Measurements from ENCODE around the gene CCDC15.

Gene CCDC15

DNA sequence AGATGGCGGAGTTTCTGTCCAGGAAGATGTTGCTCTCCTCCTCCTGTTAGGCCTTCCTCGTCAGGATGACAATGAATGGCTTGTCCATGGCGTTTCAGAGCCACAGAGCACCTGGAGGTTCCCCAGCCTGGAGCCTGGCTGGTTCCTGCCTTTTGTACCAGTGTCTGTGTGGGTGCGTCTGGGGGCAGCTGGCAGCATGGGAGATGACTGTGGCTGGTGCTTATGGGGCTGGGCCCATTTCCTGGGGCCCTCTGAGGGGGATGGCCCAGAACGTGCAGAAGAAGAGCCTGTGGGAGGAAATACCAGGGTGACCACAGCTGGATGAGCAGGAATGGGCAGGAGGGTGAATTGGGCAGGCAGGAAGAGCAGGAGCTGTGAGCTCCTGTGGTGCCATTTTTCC is 115.8 kb downstream of the CCDC15 start:
- H3K36me3 ChIP-seq (ENCODE audit: low read depth), result no peaks in the 10 kb centered on the region
- H3K4me1 ChIP-seq (ENCODE audit: insufficient read depth, poor library complexity, severe bottlenecking), result peaks cover 22% of the 10 kb centered on the region
- peak overlapping the region; percentile 84 for H3K27ac ChIP-seq (ENCODE audit: poor library complexity, severe bottlenecking)
- DNase-seq (ENCODE audit: low spot score), result no peak
- no peaks in the 10 kb centered on the region for H3K9me3 ChIP-seq (ENCODE audit: severe bottlenecking)
- ATAC-seq (ENCODE audit: low read depth), result peak; percentile 55
- H3K4me3 ChIP-seq (ENCODE audit: severe bottlenecking), result no peak overlapping the region
- H3K27me3 ChIP-seq (ENCODE audit: insufficient read depth, poor library complexity, severe bottlenecking), result no peaks in the 10 kb centered on the region
- TF ChIP-seq, protein P1, sequence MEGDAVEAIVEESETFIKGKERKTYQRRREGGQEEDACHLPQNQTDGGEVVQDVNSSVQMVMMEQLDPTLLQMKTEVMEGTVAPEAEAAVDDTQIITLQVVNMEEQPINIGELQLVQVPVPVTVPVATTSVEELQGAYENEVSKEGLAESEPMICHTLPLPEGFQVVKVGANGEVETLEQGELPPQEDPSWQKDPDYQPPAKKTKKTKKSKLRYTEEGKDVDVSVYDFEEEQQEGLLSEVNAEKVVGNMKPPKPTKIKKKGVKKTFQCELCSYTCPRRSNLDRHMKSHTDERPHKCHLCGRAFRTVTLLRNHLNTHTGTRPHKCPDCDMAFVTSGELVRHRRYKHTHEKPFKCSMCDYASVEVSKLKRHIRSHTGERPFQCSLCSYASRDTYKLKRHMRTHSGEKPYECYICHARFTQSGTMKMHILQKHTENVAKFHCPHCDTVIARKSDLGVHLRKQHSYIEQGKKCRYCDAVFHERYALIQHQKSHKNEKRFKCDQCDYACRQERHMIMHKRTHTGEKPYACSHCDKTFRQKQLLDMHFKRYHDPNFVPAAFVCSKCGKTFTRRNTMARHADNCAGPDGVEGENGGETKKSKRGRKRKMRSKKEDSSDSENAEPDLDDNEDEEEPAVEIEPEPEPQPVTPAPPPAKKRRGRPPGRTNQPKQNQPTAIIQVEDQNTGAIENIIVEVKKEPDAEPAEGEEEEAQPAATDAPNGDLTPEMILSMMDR (IDR thresholded peaks at IDR 0.05; ENCODE audit: poor library complexity, severe bottlenecking), result no peak

DNA sequence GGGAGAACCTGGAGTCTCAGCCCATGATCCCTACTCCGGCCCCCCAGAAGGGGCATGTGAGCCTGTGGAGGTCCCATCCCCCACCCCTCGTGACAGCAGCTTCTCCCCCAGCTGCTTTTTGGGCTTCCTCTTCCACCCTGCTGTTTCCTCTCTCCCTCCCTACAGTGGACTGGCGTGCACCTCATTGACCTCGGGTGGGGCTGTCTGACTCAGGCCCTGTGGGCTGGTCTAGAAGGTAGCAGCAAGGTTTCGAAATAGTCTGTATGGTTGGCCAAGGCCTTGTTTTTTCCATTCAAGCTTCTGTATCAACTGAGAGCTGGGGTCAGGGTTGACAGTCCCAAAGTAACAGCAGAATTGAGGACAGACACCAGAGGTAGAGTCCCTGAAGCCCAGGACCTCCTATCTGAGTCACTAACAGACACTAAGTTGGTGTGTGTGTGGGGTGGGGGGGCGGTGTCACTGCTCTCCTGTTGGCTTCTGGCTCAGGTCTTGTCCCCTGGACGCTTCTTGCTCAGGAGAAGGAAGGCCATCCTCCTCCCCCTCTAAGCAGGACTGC is 116.8 kb downstream of the CCDC15 start:
- DNase-seq (ENCODE audit: low spot score), result peak; percentile 86
- H3K27ac ChIP-seq (ENCODE audit: poor library complexity, severe bottlenecking), result peak overlapping the region; percentile 84
- H3K4me3 ChIP-seq (ENCODE audit: severe bottlenecking), result no peak overlapping the region

DNA sequence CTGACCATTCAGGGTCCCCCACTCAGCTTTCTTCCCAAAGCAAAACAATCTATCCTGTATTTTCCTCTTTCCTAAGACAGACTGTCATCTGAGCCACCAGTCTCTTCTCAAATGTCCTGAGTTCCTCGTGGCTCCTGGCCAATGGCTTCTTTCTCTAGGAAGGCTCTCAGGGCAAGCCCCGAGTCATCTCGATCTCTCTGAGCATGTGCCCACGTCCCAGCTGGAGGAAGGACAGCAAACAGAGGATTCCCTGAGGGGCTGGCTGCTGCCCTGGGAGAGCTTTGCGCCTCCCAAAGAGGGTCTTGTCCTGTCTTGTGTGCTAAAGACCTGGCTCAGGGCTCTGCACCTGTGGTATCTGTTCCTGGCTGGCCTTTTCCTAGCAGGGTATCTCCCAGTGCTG is 117.4 kb downstream of the CCDC15 start:
- no peak overlapping the region for H3K4me3 ChIP-seq (ENCODE audit: severe bottlenecking)
- DNase-seq (ENCODE audit: low spot score) (no peak), ATAC-seq (ENCODE audit: low read depth) (no peak)
- H3K36me3 ChIP-seq (ENCODE audit: low read depth), result no peaks in the 10 kb centered on the region
- TF ChIP-seq, protein P1 (IDR thresholded peaks at IDR 0.05; ENCODE audit: poor library complexity, severe bottlenecking), result no peak
- peaks cover 36% of the 10 kb centered on the region for H3K4me1 ChIP-seq (ENCODE audit: insufficient read depth, poor library complexity, severe bottlenecking)
- H3K27me3 ChIP-seq (ENCODE audit: insufficient read depth, poor library complexity, severe bottlenecking), result no peaks in the 10 kb centered on the region
- H3K27ac ChIP-seq (ENCODE audit: poor library complexity, severe bottlenecking), result peak overlapping the region; percentile 84
- H3K9me3 ChIP-seq (ENCODE audit: severe bottlenecking), result no peaks in the 10 kb centered on the region

More for the DNA sequence above, 116.8 kb downstream of the CCDC15 start:
- Histone ChIP-seq H3K36me3 (ENCODE audit: low read depth) (no peaks in the 10 kb centered on the region), H3K4me1 (ENCODE audit: insufficient read depth, poor library complexity, severe bottlenecking) (peaks cover 29% of the 10 kb centered on the region), H3K27me3 (ENCODE audit: insufficient read depth, poor library complexity, severe bottlenecking) (no peaks in the 10 kb centered on the region), H3K9me3 (ENCODE audit: severe bottlenecking) (no peaks in the 10 kb centered on the region)
- TF ChIP-seq, protein P1 (IDR thresholded peaks at IDR 0.05; ENCODE audit: poor library complexity, severe bottlenecking), result no peak
- ATAC-seq (ENCODE audit: low read depth), result peak; percentile 98

DNA sequence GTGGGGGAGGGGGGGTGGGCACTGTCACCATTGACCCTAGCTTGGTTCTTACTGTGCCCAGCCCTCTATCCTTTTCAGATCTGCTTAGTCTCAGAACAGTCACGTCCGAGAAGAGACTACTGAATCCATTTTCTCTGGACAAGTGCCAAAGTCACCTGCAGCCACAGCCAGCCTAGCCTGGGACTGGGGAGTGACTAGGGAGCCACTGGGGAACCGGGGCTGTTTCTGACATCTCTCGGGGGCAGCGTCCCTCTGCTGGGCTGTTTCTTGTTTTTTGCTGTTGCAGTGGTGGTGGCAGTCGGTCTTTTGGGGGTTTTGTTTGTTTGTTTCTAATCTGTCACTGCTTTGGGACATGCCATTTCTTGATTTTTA is 117.8 kb downstream of the CCDC15 start:
- H3K4me1 ChIP-seq (ENCODE audit: insufficient read depth, poor library complexity, severe bottlenecking), result peaks cover 36% of the 10 kb centered on the region
- TF ChIP-seq, protein P1 (IDR thresholded peaks at IDR 0.05; ENCODE audit: poor library complexity, severe bottlenecking), result no peak
- no peak overlapping the region for H3K4me3 ChIP-seq (ENCODE audit: severe bottlenecking)
- no peaks in the 10 kb centered on the region for H3K36me3 ChIP-seq (ENCODE audit: low read depth)
- peak overlapping the region; percentile 84 for H3K27ac ChIP-seq (ENCODE audit: poor library complexity, severe bottlenecking)
- H3K27me3 ChIP-seq (ENCODE audit: insufficient read depth, poor library complexity, severe bottlenecking), result no peaks in the 10 kb centered on the region
- ATAC-seq (ENCODE audit: low read depth) (no peak), DNase-seq (ENCODE audit: low spot score) (no peak)
- no peaks in the 10 kb centered on the region for H3K9me3 ChIP-seq (ENCODE audit: severe bottlenecking)

DNA sequence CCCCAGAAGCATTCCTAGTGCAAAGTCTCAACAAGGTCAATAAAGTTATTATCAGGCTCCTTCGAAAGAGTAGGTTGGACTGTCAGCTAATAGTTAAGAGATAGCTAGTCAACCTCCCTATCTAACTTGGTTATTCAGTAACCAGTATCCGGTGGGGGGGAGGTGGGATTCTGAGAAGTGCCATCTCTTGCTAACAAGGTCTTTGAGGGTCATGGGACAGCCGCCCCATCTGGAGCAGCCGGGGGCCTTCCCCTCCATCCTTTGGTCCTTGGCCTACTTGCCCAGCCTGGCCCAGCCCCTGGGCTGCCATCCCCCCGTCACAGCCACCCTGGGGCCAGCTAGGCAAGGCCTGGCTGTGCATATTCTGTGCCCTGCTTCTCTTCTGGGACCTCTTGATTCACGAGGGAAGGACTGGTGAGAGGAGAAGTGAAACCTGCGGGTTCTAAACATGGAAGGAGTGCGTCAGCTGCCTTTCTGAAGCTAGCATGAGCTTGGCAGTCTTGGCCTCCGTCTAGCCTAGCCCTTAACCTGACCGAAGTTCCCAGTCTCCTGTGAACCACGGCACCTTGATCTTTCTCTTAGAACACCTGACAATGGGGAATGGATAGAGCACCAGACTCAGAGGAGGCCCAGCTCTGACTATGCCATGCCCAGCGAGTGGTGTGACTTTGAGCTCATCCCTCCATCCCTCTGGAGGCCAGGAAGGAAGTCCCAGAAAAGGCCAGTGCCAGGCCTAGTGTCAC is 118.4 kb downstream of the CCDC15 start:
- DNase-seq (ENCODE audit: low spot score) (no peak), ATAC-seq (ENCODE audit: low read depth) (no peak)
- Histone ChIP-seq H3K27ac (ENCODE audit: poor library complexity, severe bottlenecking) (no peak overlapping the region), H3K27me3 (ENCODE audit: insufficient read depth, poor library complexity, severe bottlenecking) (no peaks in the 10 kb centered on the region), H3K36me3 (ENCODE audit: low read depth) (no peaks in the 10 kb centered on the region), H3K4me3 (ENCODE audit: severe bottlenecking) (no peak overlapping the region), H3K4me1 (ENCODE audit: insufficient read depth, poor library complexity, severe bottlenecking) (peaks cover 36% of the 10 kb centered on the region), H3K9me3 (ENCODE audit: severe bottlenecking) (no peaks in the 10 kb centered on the region)
- TF ChIP-seq, protein P1 (IDR thresholded peaks at IDR 0.05; ENCODE audit: poor library complexity, severe bottlenecking), result no peak
